DLD1 (cell line): ENCODE measurements around the gene ERC2.

Experiments used
- in situ Hi-C: cut with HindIII; loops from 2 replicates; pipeline ENCODE4 v1.10.0; 2017; ENCODE audit warnings: low sequenced_read_pairs

ERC2 gene

GRCh38 chr3:55497250-55497649, 971.0 kb downstream of the ERC2 start:
- in situ Hi-C loops: loop anchor here (25.0 kb wide), 1 partner anchor 240 kb away; no protein-coding TSS in a partner anchor

- in situ Hi-C loops: loop anchor here (25.0 kb wide), 1 partner anchor 242 kb away; no protein-coding TSS in a partner anchor
Observed at GRCh38 chr3:55494976-55495375, 973.3 kb downstream of the ERC2 start.

GRCh38 chr3:55492976-55493375, 975.3 kb downstream of the ERC2 start:
- in situ Hi-C loops: loop anchor here (25.0 kb wide), 1 partner anchor 244 kb away; no protein-coding TSS in a partner anchor

GRCh38 chr3:55491296-55491816, 976.9 kb downstream of the ERC2 start:
- in situ Hi-C loops: loop anchor here (25.0 kb wide), 1 partner anchor 246 kb away; no protein-coding TSS in a partner anchor

DNA sequence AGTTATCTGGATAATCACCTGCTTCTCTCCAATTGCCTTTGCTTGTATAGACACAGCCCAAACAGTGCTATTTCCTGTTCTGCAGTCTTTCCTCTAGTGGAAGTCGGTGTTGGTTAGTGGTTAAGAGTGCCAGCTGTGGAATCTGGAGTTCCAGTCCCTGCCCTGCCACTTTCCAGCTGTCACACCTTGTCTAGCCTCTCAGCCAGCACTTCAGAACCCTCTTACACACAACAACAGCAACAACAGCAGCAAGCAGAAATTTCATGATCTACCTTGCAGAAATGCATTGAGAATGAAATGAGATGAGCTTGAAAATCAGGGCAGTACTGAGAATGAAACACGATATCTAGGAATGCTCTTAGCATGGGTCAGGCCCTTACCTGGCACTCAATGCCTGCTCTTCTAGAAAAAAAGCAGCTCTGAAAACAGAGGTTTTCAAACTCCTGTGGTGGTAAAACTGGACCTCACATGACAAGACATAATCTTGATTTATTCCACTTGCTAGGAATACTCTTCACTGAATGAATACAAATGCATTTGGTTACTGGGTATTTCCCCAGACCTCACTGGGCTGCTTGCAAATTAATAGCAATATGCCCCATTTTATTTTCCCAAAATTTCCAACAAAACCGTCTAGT, 977.9 kb downstream of the ERC2 start:
- in situ Hi-C loops: loop anchor here (25.0 kb wide), 1 partner anchor 247 kb away; no protein-coding TSS in a partner anchor

GRCh38 chr3:55489798-55490132, 978.5 kb downstream of the ERC2 start:
- in situ Hi-C loops: loop anchor here (10.0 to 25.0 kb wide), 2 partner anchors 248 to 435 kb away; no protein-coding TSS in a partner anchor

DNA sequence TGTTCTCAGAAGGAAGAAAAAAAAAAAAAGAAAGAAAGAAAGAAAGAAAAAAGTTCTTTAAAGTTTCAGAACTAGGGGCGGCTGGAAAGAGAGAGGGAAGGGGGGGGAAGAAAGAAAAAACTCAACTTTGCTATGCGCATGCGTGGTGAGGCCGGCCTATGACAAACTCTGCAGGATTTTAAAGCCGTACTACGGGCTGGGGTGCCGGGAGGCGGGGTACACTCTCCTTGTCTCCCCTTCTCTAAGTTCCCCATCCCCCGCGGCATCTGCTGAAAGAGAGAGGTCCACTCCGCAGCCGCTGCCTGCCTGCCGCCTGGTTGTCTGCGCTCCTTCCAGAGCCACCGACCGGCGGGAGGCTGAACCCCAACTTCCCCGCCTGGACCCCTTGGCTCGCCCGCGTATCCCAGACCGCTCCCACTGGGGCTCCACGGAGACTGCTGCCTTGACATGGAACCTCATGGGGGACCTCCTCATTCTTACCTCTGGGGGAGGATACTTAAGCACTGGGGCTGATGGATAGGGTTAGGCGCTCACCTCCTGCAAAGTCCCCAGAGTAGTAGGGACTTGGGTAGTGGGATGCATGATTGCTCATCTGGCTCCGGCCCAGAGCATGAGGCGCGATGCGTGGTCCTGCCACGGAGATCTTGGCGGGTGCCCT, 979.7 kb downstream of the ERC2 start:
- in situ Hi-C loops: loop anchor here (10.0 to 25.0 kb wide), 2 partner anchors 249 to 436 kb away; no protein-coding TSS in a partner anchor

DNA sequence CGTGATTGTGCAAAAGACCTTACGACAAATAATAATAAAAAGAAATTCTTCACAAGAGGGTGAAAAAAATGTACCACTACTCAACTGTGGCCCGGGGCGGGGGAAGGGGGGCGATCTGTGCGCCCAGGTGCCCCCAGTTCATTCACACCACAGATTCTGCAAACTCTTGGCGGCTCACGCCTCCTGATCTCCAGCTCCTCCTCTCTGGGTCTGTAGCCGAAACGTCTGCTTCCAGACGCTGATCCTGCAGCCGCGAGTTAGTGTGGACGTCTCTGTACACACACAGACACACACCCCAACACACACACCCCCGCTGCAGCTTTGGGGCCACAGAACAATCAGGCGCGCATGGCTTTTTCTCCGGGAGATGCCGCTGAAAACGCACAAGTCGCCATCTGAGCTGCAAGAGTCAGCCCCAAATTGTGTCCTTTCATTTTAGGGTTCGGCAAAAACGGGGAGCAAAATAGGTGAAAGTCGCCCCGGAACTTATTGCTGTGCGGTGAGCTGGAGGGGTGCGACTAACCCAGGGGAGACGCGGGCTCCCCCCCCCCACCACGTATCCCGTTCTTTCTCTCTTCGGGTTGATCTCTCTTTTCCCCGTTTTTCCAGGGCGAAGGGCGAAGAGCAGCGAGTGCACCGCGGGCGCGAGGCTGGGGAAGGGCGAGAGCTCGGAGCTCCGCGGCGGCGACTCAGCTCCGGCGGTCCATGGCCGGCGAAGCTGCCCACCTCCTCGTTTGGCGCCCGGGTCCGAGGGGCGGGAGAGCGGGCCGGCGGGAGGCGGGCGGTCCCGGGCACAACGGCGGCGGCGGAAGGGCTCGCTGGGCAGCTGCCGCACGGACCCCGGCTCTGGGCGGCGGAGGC, 980.7 kb downstream of the ERC2 start:
- in situ Hi-C loops: loop anchor here (10.0 to 25.0 kb wide), 2 partner anchors 250 to 437 kb away; no protein-coding TSS in a partner anchor

GRCh38 chr3:55486857-55487380, 981.3 kb downstream of the ERC2 start, which contains the start of gene WNT5A:
Gene WNT5A (minus strand): TSS chr3:55487306. CDS start chr3:55486985, 321 bp downstream.
- in situ Hi-C loops: loop anchor here (10.0 to 25.0 kb wide), 2 partner anchors 250 to 438 kb away; no protein-coding TSS in a partner anchor

DNA sequence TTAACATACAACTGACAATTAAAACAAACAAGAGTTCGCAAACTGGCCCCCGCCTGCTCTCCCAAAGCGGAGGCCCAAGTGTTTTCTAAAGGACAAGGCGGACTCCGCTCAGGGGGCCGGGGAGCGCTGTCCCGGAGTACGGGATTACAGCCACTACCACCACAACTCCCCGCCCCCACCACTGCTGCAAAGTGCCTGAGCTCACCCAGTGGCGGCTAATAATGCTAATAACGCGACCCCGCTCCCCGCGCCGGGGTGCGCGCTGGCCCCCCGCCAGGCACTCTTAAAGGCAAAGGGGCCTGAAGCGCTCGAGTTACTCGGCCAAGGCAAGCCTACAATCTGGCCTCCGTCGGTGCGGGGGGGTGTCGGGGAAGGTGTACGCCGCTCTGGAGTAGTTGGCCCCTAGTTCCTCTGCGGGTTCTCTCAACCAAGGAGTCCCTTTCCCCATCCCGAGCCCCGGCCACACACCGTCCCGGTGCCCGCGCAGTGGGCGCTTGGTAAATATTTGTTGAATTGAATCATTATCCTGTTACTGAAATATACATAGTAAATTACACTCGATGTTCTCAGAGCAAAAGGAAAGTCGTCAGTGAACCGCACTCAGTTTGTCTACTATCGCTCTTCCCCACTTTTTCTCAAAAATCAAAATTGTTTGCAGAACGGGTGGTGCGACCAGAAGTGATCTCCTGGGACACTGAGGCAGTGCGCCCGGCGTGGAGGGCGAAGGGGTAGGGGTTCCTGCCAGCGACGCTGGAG, 982.0 kb downstream of the ERC2 start:
- in situ Hi-C loops: loop anchor here (10.0 to 25.0 kb wide), 2 partner anchors 251 to 439 kb away; no protein-coding TSS in a partner anchor

- in situ Hi-C loops: loop anchor here (10.0 to 25.0 kb wide), 2 partner anchors 252 to 440 kb away; no protein-coding TSS in a partner anchor
Observed at GRCh38 chr3:55484801-55485791, 983.2 kb downstream of the ERC2 start.

- in situ Hi-C loops: loop anchor here (10.0 to 25.0 kb wide), 2 partner anchors 253 to 441 kb away; no protein-coding TSS in a partner anchor
Observed at GRCh38 chr3:55484191-55484689, 984.0 kb downstream of the ERC2 start.

- in situ Hi-C loops: loop anchor here (10.0 to 25.0 kb wide), 2 partner anchors 254 to 441 kb away; no protein-coding TSS in a partner anchor
Observed at GRCh38 chr3:55483196-55484095, 984.8 kb downstream of the ERC2 start.

- in situ Hi-C loops: loop anchor here (10.0 to 25.0 kb wide), 2 partner anchors 255 to 442 kb away; no protein-coding TSS in a partner anchor
Observed at GRCh38 chr3:55482496-55483195, 985.6 kb downstream of the ERC2 start.

- in situ Hi-C loops: loop anchor here (10.0 to 25.0 kb wide), 2 partner anchors 255 to 443 kb away; no protein-coding TSS in a partner anchor
Observed at GRCh38 chr3:55481744-55482495, 986.3 kb downstream of the ERC2 start.
